H1 (cell line): Measurements from ENCODE around the gene MSL1. TPM values are rescaled to one million over a fixed set of nuclear protein-coding genes. Genes with fewer than 3 reads are reported as not detected.

ENCODE experiments used
- CTCF ChIA-PET: fragments of 300-600 bp; sonication (Branson Sonifier 250); formaldehyde crosslinking; loops from one replicate; lab custom pipeline; 2021; ENCODE audit not compliant: partially characterized antibody; lab: Charles Lee
- POLR2A ChIA-PET: fragments of 300-600 bp; sonication (Branson Sonifier 250); formaldehyde crosslinking; loops from one replicate; lab custom pipeline; 2021; ENCODE audit warnings: inconsistent platforms; ENCODE audit not compliant: partially characterized antibody; lab: Charles Lee
- DNase-seq, 2 experiments: peaks; one replicate each; pipeline versions ENCODE4 v3.0.0 to v3.0.0-alpha.2; 2010 to 2022; ENCODE audit warnings: low spot score in 2 of 2, low read depth in 1 of 2, mixed read lengths in 1 of 2
- FAIRE-seq: peaks from 2 replicates; lab custom pipeline; 2011; peaks lifted over from hg19 to GRCh38; lab: Jason Lieb, UNC
- H2AFZ ChIP-seq: 2 replicates; pipeline ENCODE4 v1.8.1; 2012; ENCODE audit warnings: low read length, inconsistent platforms
- H2AK5ac ChIP-seq: 2 replicates; pipeline ENCODE4 v1.6.1; 2013; ENCODE audit warnings: low read depth, low read length
- H2BK120ac ChIP-seq: replicated peaks from 2 replicates; pipeline ENCODE3; 2013; ENCODE audit warnings: low read depth, low read length, inconsistent platforms
- H2BK12ac ChIP-seq: 2 replicates; pipeline ENCODE4 v1.6.1; 2013; ENCODE audit warnings: low read depth, low read length
- H2BK15ac ChIP-seq: 2 replicates; pipeline ENCODE4 v1.6.1; 2013; ENCODE audit warnings: low read length
- H2BK20ac ChIP-seq: 2 replicates; pipeline ENCODE4 v1.6.1; 2013; ENCODE audit warnings: low read length
- H2BK5ac ChIP-seq: 2 replicates; pipeline ENCODE4 v1.6.1; 2013; ENCODE audit warnings: low read depth, low read length
- H3K14ac ChIP-seq: 2 replicates; pipeline ENCODE4 v1.6.1; 2013; ENCODE audit warnings: inconsistent platforms; ENCODE audit not compliant: insufficient read length
- H3K18ac ChIP-seq: 2 replicates; pipeline ENCODE4 v1.6.1; 2013; ENCODE audit warnings: low read length; ENCODE audit errors: extremely low read depth
- H3K23ac ChIP-seq: 2 replicates; pipeline ENCODE4 v1.6.1; 2013; ENCODE audit warnings: inconsistent platforms; ENCODE audit not compliant: insufficient read length
- H3K23me2 ChIP-seq: 2 replicates; pipeline ENCODE4 v1.6.1; 2013; ENCODE audit warnings: low read depth, low read length
- H3K27ac ChIP-seq: 2 replicates; pipeline ENCODE4 v1.6.1; 2011; ENCODE audit warnings: low read depth, low read length, inconsistent platforms
- H3K27me3 ChIP-seq, 4 experiments: replicated peaks in 1 of 4; 1 replicate in 1 of 4; 2 replicates in 3 of 4; pipeline versions ENCODE4 v1.6.1 to v1.8.1; 2011 to 2013; ENCODE audit warnings: low read length in 3 of 4, mild to moderate bottlenecking in 3 of 4, inconsistent platforms in 2 of 4, mixed read lengths in 2 of 4, moderate library complexity in 1 of 4; ENCODE audit not compliant: control insufficient read depth in 3 of 4, insufficient read depth in 3 of 4; ENCODE audit errors: extremely low read depth in 1 of 4
- H3K36me3 ChIP-seq, 4 experiments: 2 replicates each; pipeline versions ENCODE4 v1.6.1 to v1.8.1; 2011 to 2013; ENCODE audit warnings: mild to moderate bottlenecking in 4 of 4, low read length in 3 of 4, moderate library complexity in 2 of 4, control low read depth in 1 of 4, inconsistent platforms in 1 of 4; ENCODE audit not compliant: insufficient read depth in 4 of 4, control insufficient read depth in 2 of 4
- H3K4ac ChIP-seq: replicated peaks from 2 replicates; pipeline ENCODE3; 2013; ENCODE audit warnings: low read length, low read depth, mixed read lengths, inconsistent platforms; ENCODE audit not compliant: insufficient read length
- H3K4me1 ChIP-seq, 4 experiments: replicated peaks in 1 of 4; 1 replicate in 1 of 4; 2 replicates in 3 of 4; pipeline versions ENCODE4 v1.6.1 to v1.8.1; 2011 to 2013; ENCODE audit warnings: low read length in 3 of 4, inconsistent platforms in 2 of 4, mixed read lengths in 1 of 4; ENCODE audit not compliant: insufficient read depth in 4 of 4, control insufficient read depth in 3 of 4
- H3K4me2 ChIP-seq, 2 experiments: 2 replicates each; pipeline versions ENCODE4 v1.6.1 to v1.8.1; 2011 to 2013; ENCODE audit warnings: low read depth in 2 of 2, low read length in 2 of 2, control low read depth in 1 of 2, inconsistent platforms in 1 of 2, mild to moderate bottlenecking in 1 of 2; ENCODE audit not compliant: insufficient read depth in 1 of 2
- H3K4me3 ChIP-seq, 4 experiments: fragments of 200-600, 300-600 bp in 1 of 4; sonication (generic), shearing (Covaris generic), sonication (Bioruptor Twin) in 1 of 4; 2 replicates each; pipeline versions ENCODE4 v1.5.1 to v1.8.1; 2011 to 2016; ENCODE audit warnings: low read length in 4 of 4, low read depth in 3 of 4, control low read depth in 2 of 4, inconsistent platforms in 2 of 4, mild to moderate bottlenecking in 2 of 4, mixed read lengths in 1 of 4, moderate library complexity in 1 of 4; ENCODE audit not compliant: insufficient read depth in 2 of 4; ENCODE audit errors: extremely low read depth in 1 of 4
- H3K56ac ChIP-seq: replicated peaks from 2 replicates; pipeline ENCODE3; 2013; ENCODE audit warnings: low read depth, mild to moderate bottlenecking, mixed read lengths, low read length, inconsistent platforms; ENCODE audit not compliant: insufficient read length
- H3K79me1 ChIP-seq: 2 replicates; pipeline ENCODE4 v1.6.1; 2013; ENCODE audit warnings: low read depth, low read length, control low read depth
- H3K79me2 ChIP-seq, 2 experiments: 2 replicates each; pipeline versions ENCODE4 v1.6.1 to v1.8.1; 2012 to 2013; ENCODE audit warnings: low read length in 2 of 2, mild to moderate bottlenecking in 2 of 2, inconsistent platforms in 1 of 2; ENCODE audit not compliant: insufficient read depth in 2 of 2, control insufficient read depth in 1 of 2
- H3K9ac ChIP-seq, 4 experiments: replicated peaks in 1 of 4; 1 replicate in 1 of 4; 2 replicates in 3 of 4; pipeline versions ENCODE4 v1.6.1 to v1.8.1; 2011 to 2013; ENCODE audit warnings: low read depth in 3 of 4, low read length in 3 of 4, control low read depth in 2 of 4, mild to moderate bottlenecking in 2 of 4, moderate library complexity in 2 of 4, inconsistent platforms in 1 of 4; ENCODE audit errors: extremely low read depth in 1 of 4
- H3K9me3 ChIP-seq, 2 experiments: 2 replicates each; pipeline versions ENCODE4 v1.6.1 to v1.8.1; 2012 to 2013; ENCODE audit warnings: mild to moderate bottlenecking in 2 of 2, moderate library complexity in 2 of 2, control low read depth in 1 of 2, inconsistent platforms in 1 of 2, low read depth in 1 of 2, low read length in 1 of 2, mixed read lengths in 1 of 2; ENCODE audit not compliant: insufficient read depth in 2 of 2
- H4K20me1 ChIP-seq, 2 experiments: replicated peaks in 1 of 2; 2 replicates each; pipeline versions ENCODE3 to v1.8.1; 2011 to 2013; ENCODE audit warnings: inconsistent platforms in 2 of 2, low read length in 2 of 2, mild to moderate bottlenecking in 1 of 2; ENCODE audit not compliant: insufficient read depth in 2 of 2, control insufficient read depth in 1 of 2
- H4K5ac ChIP-seq: 2 replicates; pipeline ENCODE4 v1.6.1; 2013; ENCODE audit warnings: low read length, low read depth, mixed read lengths, inconsistent platforms; ENCODE audit not compliant: insufficient read length
- H4K8ac ChIP-seq: 2 replicates; pipeline ENCODE4 v1.8.0; 2013; ENCODE audit warnings: mild to moderate bottlenecking, moderate library complexity, low read length, inconsistent platforms; ENCODE audit not compliant: insufficient read depth; ENCODE audit errors: extremely low read depth
- H4K91ac ChIP-seq: replicated peaks from 2 replicates; pipeline ENCODE3; 2013; ENCODE audit warnings: low read length, mixed read lengths, inconsistent platforms; ENCODE audit not compliant: insufficient read length
- BCL11A ChIP-seq, 2 experiments: IDR thresholded peaks; one replicate each; pipeline ENCODE4 v1.6.1; 2011; ENCODE audit warnings: low read depth in 2 of 2, low read length in 2 of 2, mild to moderate bottlenecking in 2 of 2
- CBX5 ChIP-seq: fragments of 300-800, 300-1000 bp; sonication (generic); IDR thresholded peaks from 2 replicates; pipeline ENCODE4 v1.7.1; 2016; ENCODE audit warnings: antibody characterized with exemption, low read length, low read depth
- CHD1 ChIP-seq: IDR thresholded peaks from 2 replicates; pipeline ENCODE4 v1.6.1; 2012; ENCODE audit warnings: low read depth, low read length, improper control_type of control experiment
- CTCF ChIP-seq, 3 experiments: IDR thresholded peaks; 1 replicate in 2 of 3; 2 replicates in 1 of 3; pipeline versions ENCODE4 v1.5.1 to v1.6.1; 2011; ENCODE audit warnings: low read length in 3 of 3, mild to moderate bottlenecking in 3 of 3, inconsistent platforms in 2 of 3, low read depth in 1 of 3, moderate library complexity in 1 of 3; ENCODE audit not compliant: insufficient read depth in 1 of 3; ENCODE audit errors: control extremely low read depth in 1 of 3
- EP300 ChIP-seq, 2 experiments: IDR thresholded peaks; 1 replicate in 1 of 2; 2 replicates in 1 of 2; pipeline ENCODE4 v1.6.1; 2011 to 2012; ENCODE audit warnings: low read depth in 2 of 2, low read length in 2 of 2, mild to moderate bottlenecking in 2 of 2, borderline replicate concordance in 1 of 2, inconsistent platforms in 1 of 2, moderate library complexity in 1 of 2
- HDAC6 ChIP-seq: IDR thresholded peaks from one replicate; pipeline ENCODE4 v1.7.1; 2012; ENCODE audit warnings: low read depth, mild to moderate bottlenecking, inconsistent platforms, low read length, moderate library complexity
- KDM1A ChIP-seq: fragments of 200-600, 300-600 bp; sonication (generic); IDR thresholded peaks from 2 replicates; pipeline ENCODE4 v1.7.1; 2016; ENCODE audit warnings: mild to moderate bottlenecking, low read length, borderline replicate concordance
- SP1 ChIP-seq: IDR thresholded peaks from 2 replicates; pipeline ENCODE4 v1.6.1; 2011; ENCODE audit warnings: low read depth, low read length
- WGBS, 2 experiments: shearing (Covaris generic) in 1 of 2; methylation state at CpG; one replicate each; pipeline versions ENCODE4 v1.1.6 to v1.1.7; 2013 to 2015; ENCODE audit warnings: low lambda C conversion rate in 2 of 2, mixed read lengths in 2 of 2, inconsistent platforms in 1 of 2, low coverage in 1 of 2, missing lambda C conversion rate in 1 of 2; ENCODE audit not compliant: insufficient replicate concordance in 2 of 2, insufficient coverage in 1 of 2, insufficient read length in 1 of 2; ENCODE audit errors: extremely low coverage in 1 of 2, missing lambda C conversion rate in 1 of 2; 5-methylcytosine and 5-hydroxymethylcytosine counted together
- polyA plus RNA-seq, 7 experiments: library from polyadenylated mRNA; depleted of rRNA in 3 of 7; stranded (reverse) in 5 of 7; unstranded in 2 of 7; fragments of >200 nt in 5 of 7; fragments of 200-250 nt in 2 of 7; gene quantifications; 1 replicate in 5 of 7; 2 replicates in 1 of 7; 4 replicates in 1 of 7; pipeline versions ENCODE4 v1.2.1 to v1.2.3, GENCODE V29; 2011 to 2013; ENCODE audit warnings: missing spikeins in 2 of 7, mixed read lengths in 2 of 7
- total RNA-seq: library from RNA; stranded (reverse); fragmentation: NEBNext Ultra II Directional; extraction: Animal tissue kit (Norgen Biotek cat#: 25700); gene quantifications from 2 replicates; pipeline ENCODE4 v1.2.1, GENCODE V29; 2021

MSL1 gene
- total and polyA plus RNA-seq, 2 of the 8 experiments (the other 6 are each of a cell fraction or from before 2014, with no cell fraction given): 24.1 to 66.5 TPM

GRCh38 chr17:40113110-40113906 lies 8.5 kb upstream of the MSL1 start:
- Histone ChIP-seq H2BK20ac (peak overlapping the region; percentile 43; the same call in 1 of the 2 replicates), H3K56ac (peak overlapping the region; percentile 56), H2BK5ac (peak overlapping the region; percentile 97), H3K4me2 (peak overlapping the region; percentile 62 to 69), H4K5ac (peak overlapping the region; percentile 85), H3K23me2 (no peaks in the 10 kb centered on the region), H3K79me2 (no peaks in the 10 kb centered on the region), H3K27me3 (no peaks in the 10 kb centered on the region; a peak in 2 of 7 replicates), H2BK15ac (no peak overlapping the region; the same call in 1 of the 2 replicates), H3K23ac (no peak overlapping the region), H3K4me3 (peak overlapping the region; percentile 1 to 53 (median 11); a peak in 5 of 8 replicates), H4K91ac (peak overlapping the region; percentile 90), H3K14ac (no peak overlapping the region), H4K20me1 (no peaks in the 10 kb centered on the region), H3K27ac (peak overlapping the region; percentile 93), H3K9me3 (no peaks in the 10 kb centered on the region), H2BK120ac (peak overlapping the region; percentile 67), H3K79me1 (no peaks in the 10 kb centered on the region), H2AFZ (no peak overlapping the region), H3K4me1 (peaks cover 23 to 33% (median 31%) of the 10 kb centered on the region in 4 experiments), H3K36me3 (no peaks in the 10 kb centered on the region), H3K9ac (peak overlapping the region in 3 of 4 experiments; percentile 13 to 79 (median 69); a peak in 6 of 7 replicates), H3K18ac (peak overlapping the region; percentile 98), H3K4ac (peak overlapping the region; percentile 48), H2AK5ac (peak overlapping the region; percentile 75), H4K8ac (peak overlapping the region; percentile 36; the same call in 1 of the 2 replicates), H2BK12ac (peak overlapping the region; percentile 100)
- DNase-seq (peak in 1 of 2 experiments; percentile 92), FAIRE-seq (no peak)
- CTCF ChIA-PET: interaction anchor here (0.5 to 8.9 kb wide), 39 partner anchors 7 to 1725 kb away, joined by 3 to 135 read pairs (median 7); partner anchors contain the start of genes CASC3, CSF3, MED24 and MSL1
- POLR2A ChIA-PET: interaction anchor here (0.6 to 16.7 kb wide), 32 partner anchors 10 to 424 kb away, joined by 3 to 399 read pairs (median 4); partner anchors contain the start of genes CASC3, CSF3, MED24 and MSL1
- 5% methylated on average over 17 of the region's 17 CpGs; no CpG with 5 or more reads in 1 of the 2 experiments for WGBS, 2 experiments
- TF ChIP-seq HDAC6: no peak
- TF ChIP-seq BCL11A (IDR thresholded peaks at IDR 0.05; ENCODE audit: low read depth in 2 of 2, low read length in 2 of 2): no peak
- peak; percentile 67; the same call in 1 of the 2 replicates for TF ChIP-seq SP1
- no peak for TF ChIP-seq CHD1
- TF ChIP-seq CTCF (IDR thresholded peaks at IDR 0.05; ENCODE audit: control extremely low read depth in 1 of 3, insufficient read depth in 1 of 3, low read depth in 1 of 3, low read length in 3 of 3): peak; percentile 73 to 90 (median 78)
- no peak for TF ChIP-seq CBX5
- TF ChIP-seq KDM1A: 0 out of 2 replicates have a peak, but pooled peaks have one; percentile 10
- TF ChIP-seq EP300 (IDR thresholded peaks at IDR 0.05; ENCODE audit: borderline replicate concordance in 1 of 2, low read depth in 2 of 2, low read length in 2 of 2): peak in 1 of 2 experiments; percentile 4; a peak in 1 of 3 replicates
